WTC11 (cell line): ENCODE results near the gene UPP1.

Experiments
- CTCF ChIP-seq: fragments of 200-600 bp; IDR thresholded peaks from 2 replicates; pipeline ENCODE4 v1.8.0; 2022; ENCODE audit warnings: antibody characterized with exemption
- JAZF1 ChIP-seq: fragments of 250-450 bp; sonication (Bioruptor Pico); IDR thresholded peaks from 2 replicates; pipeline ENCODE4 v1.9.0; 2021; ENCODE audit warnings: moderate library complexity, mild to moderate bottlenecking, inconsistent platforms
- ZNF263 ChIP-seq: sonication (generic); formaldehyde crosslinking; IDR thresholded peaks from 2 replicates; pipeline ENCODE4 v1.8.1; 2022; ENCODE audit warnings: low read depth, mild to moderate bottlenecking, moderate library complexity, missing genetic modification reagents

- no peak for TF ChIP-seq JAZF1
- no peak for TF ChIP-seq ZNF263 (CRISPR knock-in tag)
- TF ChIP-seq CTCF = no peak
Measured at GRCh38 chr7:48067475-48067874, 21.6 kb upstream of the UPP1 start.
